SJSA1 (cell line): ENCODE results near the gene TRIM7. TPM values are rescaled to one million over a fixed set of nuclear protein-coding genes. Genes with fewer than 3 reads are reported as not detected.

Experiments
- DNase-seq, 2 experiments: peaks; one replicate each; pipeline ENCODE4 v3.0.0-alpha.2; 2015 to 2020; ENCODE audit warnings: low spot score in 2 of 2, low read depth in 1 of 2
- H3K27ac ChIP-seq: fragments of 250-450 bp; sonication (Bioruptor Pico); 2 replicates; pipeline ENCODE4 v1.5.1; 2020; ENCODE audit warnings: mild to moderate bottlenecking, moderate library complexity
- H3K27me3 ChIP-seq: fragments of 250-450 bp; sonication (Bioruptor Pico); replicated peaks from 2 replicates; pipeline ENCODE4 v1.5.1; 2020; ENCODE audit warnings: mild to moderate bottlenecking, moderate library complexity
- H3K36me3 ChIP-seq: fragments of 250-450 bp; sonication (Bioruptor Pico); 2 replicates; pipeline ENCODE4 v1.5.1; 2020; ENCODE audit warnings: mild to moderate bottlenecking
- H3K4me1 ChIP-seq: fragments of 250-450 bp; sonication (Bioruptor Pico); replicated peaks from 2 replicates; pipeline ENCODE4 v1.6.1; 2021; ENCODE audit warnings: mild to moderate bottlenecking
- H3K4me3 ChIP-seq: fragments of 250-450 bp; sonication (Bioruptor Pico); 2 replicates; pipeline ENCODE4 v1.5.1; 2020; ENCODE audit warnings: mild to moderate bottlenecking
- H3K9me3 ChIP-seq: fragments of 250-450 bp; sonication (Bioruptor Pico); replicated peaks from 2 replicates; pipeline ENCODE4 v1.5.1; 2020; ENCODE audit warnings: mild to moderate bottlenecking
- total RNA-seq: library from RNA; depleted of rRNA; stranded (reverse); fragments of >200 nt; shearing (Covaris generic); gene quantifications from 2 replicates; pipeline ENCODE4 v1.2.3, GENCODE V29; 2014; rRNA removed

TRIM7 gene
- 28.0 and 45.2 TPM in 2 replicates for total RNA-seq

DNA sequence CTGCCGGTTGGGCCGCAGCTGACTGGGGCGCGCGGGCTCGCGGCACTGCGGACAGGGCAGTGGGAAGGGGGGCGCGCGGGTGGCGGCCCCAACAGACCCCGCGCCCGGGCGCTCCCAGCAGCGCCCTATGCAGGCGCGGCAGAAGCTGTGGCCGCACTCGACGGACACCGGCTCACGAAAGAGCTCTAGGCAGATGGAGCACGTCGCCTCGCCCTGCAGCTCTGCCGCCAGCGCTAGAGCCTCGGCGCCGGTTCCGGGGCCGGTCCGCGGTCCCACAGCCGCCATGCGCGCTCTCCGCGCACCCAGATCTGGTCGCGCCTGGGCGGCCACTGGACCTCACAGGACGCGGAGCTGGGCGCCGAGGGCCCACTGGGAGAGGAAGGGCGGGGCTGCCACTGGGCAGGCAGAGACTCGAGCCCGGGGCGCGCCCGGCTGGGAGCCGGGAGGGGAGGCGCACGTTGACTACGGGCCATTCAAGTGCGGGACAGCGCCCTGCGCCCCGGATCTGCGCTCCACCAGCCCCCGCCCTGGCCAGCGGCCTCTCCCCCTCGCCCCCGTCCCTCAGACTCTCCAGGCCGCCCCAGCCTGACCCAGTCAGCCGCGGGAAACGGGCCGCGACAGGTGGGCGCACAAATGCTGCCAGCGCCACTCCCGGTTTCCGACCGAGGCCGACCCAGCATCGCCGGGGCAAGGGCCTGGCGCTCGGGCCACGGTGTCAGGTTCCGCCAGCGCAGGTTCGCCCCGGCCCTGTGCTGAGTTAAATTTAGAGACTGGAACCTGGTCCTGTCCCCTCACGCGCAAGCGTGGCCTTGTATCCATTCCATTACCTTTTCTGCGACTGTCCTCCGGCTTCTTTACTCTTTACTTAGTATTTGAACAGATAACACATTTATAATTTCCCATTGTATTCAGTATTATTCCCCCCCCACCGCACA, at the start of gene TRIM7:
Gene TRIM7 (minus strand): TSS at position 371 of the 935 bp plus-strand sequence. CDS start 86 bp downstream, at position 285.
- H3K27me3 ChIP-seq = no peaks in the 10 kb centered on the region
- peak within 1 kb of the TSS; percentile 5; the same call in 1 of the 2 replicates for H3K27ac ChIP-seq
- DNase-seq = peak; percentile 88 to 91
- H3K4me1 ChIP-seq = peaks cover 18% of the 10 kb centered on the region
- no peaks in the 10 kb centered on the region for H3K36me3 ChIP-seq
- H3K9me3 ChIP-seq = no peaks in the 10 kb centered on the region
- H3K4me3 ChIP-seq = peak within 1 kb of the TSS; percentile 63

DNA sequence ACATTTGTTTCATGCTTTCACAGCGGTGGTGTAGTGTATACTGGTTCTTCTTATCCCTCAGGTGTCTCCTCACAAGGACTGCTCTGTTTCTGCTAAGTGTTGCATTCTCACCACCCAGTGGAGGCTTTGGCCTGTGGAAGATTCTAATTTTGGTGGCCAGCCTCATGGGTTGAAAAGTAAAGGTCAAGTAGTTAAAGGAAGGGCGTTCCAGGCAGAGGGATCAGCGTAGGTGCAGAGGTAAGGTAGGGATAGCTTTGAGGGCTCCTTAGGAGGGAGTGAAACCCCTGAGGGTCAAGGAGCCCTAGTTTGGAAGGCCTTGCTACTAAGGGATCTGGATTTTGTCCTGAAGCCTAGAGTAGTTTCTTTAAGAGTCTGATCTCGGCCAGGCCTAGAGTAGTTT, 43.3 kb upstream of the TRIM7 start:
- H3K4me3 ChIP-seq = peak overlapping the region; percentile 59
- H3K36me3 ChIP-seq = peaks cover 58% of the 10 kb centered on the region
- H3K27me3 ChIP-seq = no peaks in the 10 kb centered on the region
- no peak for DNase-seq
- H3K4me1 ChIP-seq = peaks cover 39% of the 10 kb centered on the region
- H3K27ac ChIP-seq = no peak overlapping the region
- H3K9me3 ChIP-seq = no peaks in the 10 kb centered on the region

GRCh38 chr5:181246276-181247049, 41.5 kb upstream of the TRIM7 start:
- Histone ChIP-seq H3K27me3 (no peaks in the 10 kb centered on the region), H3K4me3 (peak overlapping the region; percentile 59), H3K9me3 (no peaks in the 10 kb centered on the region), H3K4me1 (peaks cover 51% of the 10 kb centered on the region), H3K27ac (peak overlapping the region; percentile 92), H3K36me3 (peaks cover 63% of the 10 kb centered on the region)
- DNase-seq = peak; percentile 94

DNA sequence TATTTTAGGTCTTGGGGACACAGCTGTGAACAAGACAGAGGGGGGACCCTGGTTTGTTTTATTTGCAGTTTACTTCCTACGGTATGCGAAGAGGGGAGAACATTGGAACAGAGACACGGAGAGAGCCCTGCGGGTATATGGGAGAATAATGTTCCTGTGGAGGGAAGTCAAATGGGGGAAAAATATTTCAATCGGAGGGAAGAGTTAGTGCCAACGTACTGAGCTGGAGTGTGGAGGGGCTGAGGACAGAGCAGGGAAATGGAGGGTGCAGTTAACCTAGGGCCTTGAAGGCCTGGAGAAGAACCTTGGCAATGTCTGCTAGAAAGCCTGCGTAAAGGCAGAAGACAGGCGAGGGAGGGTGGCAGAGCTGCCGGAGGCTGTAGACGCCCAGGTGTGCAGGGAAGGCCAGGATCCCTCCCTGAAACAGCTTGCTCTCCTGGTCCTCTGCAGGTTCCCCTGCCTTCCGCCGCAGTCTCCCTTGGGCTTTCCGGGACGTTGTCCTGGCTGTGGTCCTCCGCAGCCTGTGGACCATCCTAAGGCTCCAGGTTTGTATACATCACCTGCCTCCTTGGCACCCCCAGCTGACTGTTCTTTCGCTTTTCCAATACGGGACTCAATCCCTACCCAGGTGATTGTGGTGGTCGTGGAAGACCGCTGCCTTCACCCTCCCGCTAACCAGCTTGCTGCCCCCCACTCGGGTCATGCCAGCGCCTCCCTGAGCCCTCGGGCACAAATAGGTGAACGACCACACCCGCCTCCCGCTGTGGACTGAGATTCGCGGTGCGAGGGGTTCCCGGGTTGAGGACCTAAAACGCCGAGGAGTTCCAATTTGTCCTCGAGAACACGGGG, 40.7 kb upstream of the TRIM7 start:
- H3K9me3 ChIP-seq = no peaks in the 10 kb centered on the region
- H3K27ac ChIP-seq = peak overlapping the region; percentile 92
- H3K4me3 ChIP-seq = peak overlapping the region; percentile 59
- H3K4me1 ChIP-seq = peaks cover 55% of the 10 kb centered on the region
- H3K36me3 ChIP-seq = peaks cover 64% of the 10 kb centered on the region
- no peaks in the 10 kb centered on the region for H3K27me3 ChIP-seq
- DNase-seq = peak in 1 of 2 experiments; percentile 19

DNA sequence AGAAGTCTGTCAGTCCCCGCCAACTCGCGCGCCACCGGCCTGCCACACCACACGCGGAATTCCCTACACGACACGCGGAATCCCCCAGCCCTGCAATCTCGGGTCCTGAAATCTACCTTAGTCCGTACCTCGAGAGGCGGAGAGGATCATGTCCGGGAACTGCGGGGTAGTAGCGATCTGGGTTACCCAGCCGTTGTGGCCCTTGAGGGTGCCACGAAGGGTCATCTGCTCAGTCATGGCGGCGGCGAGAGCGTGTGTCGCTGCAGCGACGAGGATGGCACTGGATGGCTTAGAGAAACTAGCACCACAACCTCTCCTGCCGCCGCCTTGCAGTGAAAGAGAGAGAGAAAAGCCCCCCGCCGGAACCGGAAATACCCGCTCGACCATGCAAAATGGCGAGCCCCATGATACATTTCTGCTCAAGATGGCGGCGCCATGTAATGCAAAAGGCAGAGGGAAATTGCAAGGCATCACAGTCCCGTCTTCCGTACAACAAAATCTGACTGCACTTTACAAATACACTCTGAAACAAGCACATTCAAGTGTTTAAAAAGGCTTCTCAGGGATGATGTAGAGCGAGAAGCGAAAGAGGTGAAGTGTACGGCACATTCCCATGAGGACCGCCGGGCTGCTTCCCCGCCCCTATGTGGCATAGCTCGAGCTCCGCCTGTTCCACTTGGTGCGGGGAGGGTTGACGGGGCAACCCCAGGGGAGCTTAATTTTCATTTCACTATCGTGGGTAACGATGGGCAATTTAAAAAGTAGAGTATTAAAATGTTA, 38.8 kb upstream of the TRIM7 start, which contains the start of gene RACK1:
Gene RACK1 (minus strand): TSS at position 343 of the 780 bp plus-strand sequence. CDS start 106 bp downstream, at position 237.
- no peaks in the 10 kb centered on the region for H3K9me3 ChIP-seq
- H3K4me1 ChIP-seq = peaks cover 49% of the 10 kb centered on the region
- peak within 1 kb of the TSS; percentile 83 for H3K27ac ChIP-seq
- peak; percentile 94 to 99 for DNase-seq
- no peaks in the 10 kb centered on the region for H3K27me3 ChIP-seq
- H3K4me3 ChIP-seq = peak within 1 kb of the TSS; percentile 79
- peaks cover 64% of the 10 kb centered on the region for H3K36me3 ChIP-seq

DNA sequence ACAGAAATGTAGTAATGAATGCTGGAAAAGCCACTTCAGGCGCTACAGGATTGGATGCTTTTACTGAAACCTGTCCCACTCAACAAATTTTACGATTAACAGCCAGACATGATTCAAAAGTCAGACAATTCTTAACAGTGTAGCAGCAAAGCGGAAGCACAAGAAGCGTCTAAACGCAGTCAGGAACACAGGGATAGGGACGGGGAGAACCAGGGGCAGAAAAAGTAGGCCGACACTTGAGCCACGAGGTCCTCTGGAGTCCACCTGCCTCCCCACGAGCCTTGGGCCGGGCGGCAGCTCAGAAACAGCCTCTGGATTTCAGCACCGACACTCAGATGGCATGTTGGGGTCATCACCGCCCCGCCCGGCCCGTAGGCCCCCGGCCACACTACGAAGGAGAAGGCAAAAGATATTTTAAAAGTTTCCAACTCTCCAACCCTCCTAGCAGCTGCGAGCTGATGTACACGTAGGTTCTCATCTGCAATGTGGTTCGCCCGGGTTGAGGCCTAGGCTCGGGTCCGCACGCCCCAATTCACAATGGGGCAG, 38.1 kb upstream of the TRIM7 start:
- H3K9me3 ChIP-seq = no peaks in the 10 kb centered on the region
- no peak for DNase-seq
- peak overlapping the region; percentile 79 for H3K4me3 ChIP-seq
- H3K36me3 ChIP-seq = peaks cover 64% of the 10 kb centered on the region
- peak overlapping the region; percentile 83 for H3K27ac ChIP-seq
- H3K27me3 ChIP-seq = no peaks in the 10 kb centered on the region
- peaks cover 43% of the 10 kb centered on the region for H3K4me1 ChIP-seq

GRCh38 chr5:181242031-181242451, 37.0 kb upstream of the TRIM7 start:
- DNase-seq = peak in 1 of 2 experiments; percentile 33
- Histone ChIP-seq H3K27ac (peak overlapping the region; percentile 83), H3K4me3 (peak overlapping the region; percentile 79), H3K9me3 (no peaks in the 10 kb centered on the region), H3K36me3 (peaks cover 67% of the 10 kb centered on the region), H3K4me1 (peaks cover 35% of the 10 kb centered on the region), H3K27me3 (no peaks in the 10 kb centered on the region)

GRCh38 chr5:181241393-181241975, 36.5 kb upstream of the TRIM7 start:
- H3K4me1 ChIP-seq = peaks cover 34% of the 10 kb centered on the region
- no peaks in the 10 kb centered on the region for H3K27me3 ChIP-seq
- DNase-seq = peak; percentile 80 to 82
- peaks cover 72% of the 10 kb centered on the region for H3K36me3 ChIP-seq
- H3K27ac ChIP-seq = peak overlapping the region; percentile 83
- H3K9me3 ChIP-seq = no peaks in the 10 kb centered on the region
- H3K4me3 ChIP-seq = peak overlapping the region; percentile 79; the same call in 1 of the 2 replicates

DNA sequence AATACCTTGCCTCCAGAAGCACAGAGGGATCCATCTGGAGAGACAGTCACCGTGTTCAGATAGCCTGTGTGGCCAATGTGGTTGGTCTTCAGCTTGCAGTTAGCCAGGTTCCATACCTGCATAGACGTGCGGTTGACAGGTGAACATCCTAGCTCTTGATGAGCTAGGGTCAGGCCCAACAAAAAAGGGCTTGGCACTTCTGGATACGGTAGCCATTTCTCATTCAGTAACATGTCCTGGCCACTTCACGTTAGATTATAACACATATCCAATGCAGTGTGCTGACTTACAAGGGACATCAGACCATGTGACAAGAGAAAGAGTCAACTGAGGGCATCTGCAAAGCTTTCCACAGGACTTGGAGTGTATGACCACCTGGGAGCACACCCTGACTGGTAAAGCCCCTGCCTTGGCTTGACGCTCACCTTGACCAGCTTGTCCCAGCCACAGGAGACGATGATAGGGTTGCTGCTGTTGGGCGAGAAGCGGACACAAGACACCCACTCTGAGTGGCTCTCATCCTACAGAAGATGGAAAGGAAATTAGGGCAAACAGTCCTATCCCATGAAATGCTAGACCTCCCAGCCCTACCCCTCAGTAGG, 34.2 kb upstream of the TRIM7 start:
- Histone ChIP-seq H3K36me3 (peaks cover 94% of the 10 kb centered on the region), H3K4me3 (no peak overlapping the region), H3K4me1 (peaks cover 16% of the 10 kb centered on the region), H3K27ac (no peak overlapping the region), H3K27me3 (no peaks in the 10 kb centered on the region; the same call in 1 of the 2 replicates), H3K9me3 (no peaks in the 10 kb centered on the region)
- DNase-seq = no peak

DNA sequence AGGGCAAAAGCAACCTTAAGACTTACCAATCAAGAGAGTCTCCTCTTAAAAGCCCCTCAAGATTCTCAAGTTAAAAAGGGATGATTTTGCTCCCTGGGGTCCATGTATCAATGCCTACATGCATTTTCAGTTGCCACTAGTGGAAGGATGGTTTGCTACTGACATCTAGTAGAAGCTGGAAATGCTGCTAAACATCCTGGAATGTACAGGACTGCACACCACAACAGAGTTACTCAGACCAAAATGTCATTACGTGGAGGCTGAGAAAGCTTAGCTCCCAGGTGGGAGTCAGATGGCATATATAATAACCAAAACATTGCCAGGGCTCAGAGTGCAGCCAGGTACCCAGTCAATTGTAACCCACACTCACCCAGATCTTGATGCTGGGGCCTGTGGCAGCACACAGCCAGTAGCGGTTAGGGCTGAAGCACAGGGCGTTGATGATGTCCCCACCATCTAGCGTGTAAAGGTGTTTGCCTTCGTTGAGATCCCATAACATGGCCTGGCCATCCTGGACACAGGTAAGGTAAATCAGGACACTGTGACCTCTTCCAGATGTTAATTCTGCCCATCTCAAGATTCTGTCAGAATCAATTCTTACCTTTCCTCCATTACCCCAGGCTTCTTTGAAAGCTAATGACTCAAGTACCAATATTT, 32.9 kb upstream of the TRIM7 start:
- Histone ChIP-seq H3K27ac (no peak overlapping the region), H3K9me3 (no peaks in the 10 kb centered on the region), H3K4me3 (no peak overlapping the region), H3K36me3 (peaks cover 98% of the 10 kb centered on the region), H3K27me3 (no peaks in the 10 kb centered on the region; the same call in 1 of the 2 replicates), H3K4me1 (peaks cover 16% of the 10 kb centered on the region)
- DNase-seq = no peak

GRCh38 chr5:181236954-181237641, 32.1 kb upstream of the TRIM7 start:
- no peaks in the 10 kb centered on the region; the same call in 1 of the 2 replicates for H3K27me3 ChIP-seq
- H3K36me3 ChIP-seq = peaks cover 98% of the 10 kb centered on the region
- no peaks in the 10 kb centered on the region for H3K9me3 ChIP-seq
- H3K4me1 ChIP-seq = peaks cover 10% of the 10 kb centered on the region
- no peak for DNase-seq
- no peak overlapping the region for H3K4me3 ChIP-seq
- no peak overlapping the region for H3K27ac ChIP-seq
